Suprapubic skin (tissue), 3 donors: ENCODE measurements around the gene STON2.

Experiments
- CTCF ChIP-seq, 2 donors: fragments of 200-600 bp in 1 of 2; fragments of 450-650 bp in 1 of 2; sonication (generic) in 1 of 2; IDR thresholded peaks; one replicate each; pipeline ENCODE4 v1.5.1; 2016 to 2019; ENCODE audit warnings: antibody characterized with exemption in 2 of 2, mild to moderate bottlenecking in 1 of 2, moderate library complexity in 1 of 2
- POLR2AphosphoS5 ChIP-seq, 3 donors: sonication (generic); formaldehyde crosslinking; IDR thresholded peaks; one replicate each; pipeline ENCODE4 v1.6.1; 2017; ENCODE audit warnings: antibody characterized with exemption in 3 of 3

- TF ChIP-seq CTCF (IDR thresholded peaks at IDR 0.05), result no peak
- no peak for TF ChIP-seq POLR2AphosphoS5 (IDR thresholded peaks at IDR 0.05)
Measured at GRCh38 chr14:81434230-81434629, 34.1 kb upstream of the STON2 start.
